ENCODE measurements around the gene AR.

Gene AR

GRCh38 chrX:67607466-67607865 lies 63.6 kb downstream of the AR start:
- TF ChIP-seq, protein P1, sequence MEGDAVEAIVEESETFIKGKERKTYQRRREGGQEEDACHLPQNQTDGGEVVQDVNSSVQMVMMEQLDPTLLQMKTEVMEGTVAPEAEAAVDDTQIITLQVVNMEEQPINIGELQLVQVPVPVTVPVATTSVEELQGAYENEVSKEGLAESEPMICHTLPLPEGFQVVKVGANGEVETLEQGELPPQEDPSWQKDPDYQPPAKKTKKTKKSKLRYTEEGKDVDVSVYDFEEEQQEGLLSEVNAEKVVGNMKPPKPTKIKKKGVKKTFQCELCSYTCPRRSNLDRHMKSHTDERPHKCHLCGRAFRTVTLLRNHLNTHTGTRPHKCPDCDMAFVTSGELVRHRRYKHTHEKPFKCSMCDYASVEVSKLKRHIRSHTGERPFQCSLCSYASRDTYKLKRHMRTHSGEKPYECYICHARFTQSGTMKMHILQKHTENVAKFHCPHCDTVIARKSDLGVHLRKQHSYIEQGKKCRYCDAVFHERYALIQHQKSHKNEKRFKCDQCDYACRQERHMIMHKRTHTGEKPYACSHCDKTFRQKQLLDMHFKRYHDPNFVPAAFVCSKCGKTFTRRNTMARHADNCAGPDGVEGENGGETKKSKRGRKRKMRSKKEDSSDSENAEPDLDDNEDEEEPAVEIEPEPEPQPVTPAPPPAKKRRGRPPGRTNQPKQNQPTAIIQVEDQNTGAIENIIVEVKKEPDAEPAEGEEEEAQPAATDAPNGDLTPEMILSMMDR (IDR thresholded peaks at IDR 0.05): no peak
- Histone ChIP-seq H3K36me3 (no peaks in the 10 kb centered on the region), H3K9me3 (no peaks in the 10 kb centered on the region), H3K27ac (no peak overlapping the region), H3K27me3 (no peaks in the 10 kb centered on the region), H3K4me3 (ENCODE audit: low read depth in 1 of 2, low read length in 1 of 2) (no peak overlapping the region), H3K4me1 (ENCODE audit: control insufficient read depth in 1 of 2, insufficient read depth in 1 of 2, low read depth in 1 of 2, low read length in 1 of 2) (no peaks in the 10 kb centered on the region)

GRCh38 chrX:67610282-67610681 lies 66.5 kb downstream of the AR start:
- H3K27me3 ChIP-seq: no peaks in the 10 kb centered on the region
- H3K9me3 ChIP-seq: no peaks in the 10 kb centered on the region
- H3K4me3 ChIP-seq (ENCODE audit: low read depth in 1 of 2, low read length in 1 of 2): no peak overlapping the region
- H3K4me1 ChIP-seq (ENCODE audit: control insufficient read depth in 1 of 2, insufficient read depth in 1 of 2, low read depth in 1 of 2, low read length in 1 of 2): no peaks in the 10 kb centered on the region
- TF ChIP-seq, protein P1 (IDR thresholded peaks at IDR 0.05): no peak
- no peaks in the 10 kb centered on the region for H3K36me3 ChIP-seq
- no peak overlapping the region for H3K27ac ChIP-seq

- Histone ChIP-seq H3K4me1 (ENCODE audit: control insufficient read depth in 1 of 2, insufficient read depth in 1 of 2, low read depth in 1 of 2, low read length in 1 of 2) (no peaks in the 10 kb centered on the region), H3K4me3 (ENCODE audit: low read depth in 1 of 2, low read length in 1 of 2) (no peak overlapping the region), H3K27me3 (no peaks in the 10 kb centered on the region), H3K36me3 (no peaks in the 10 kb centered on the region), H3K27ac (no peak overlapping the region), H3K9me3 (no peaks in the 10 kb centered on the region)
- TF ChIP-seq, protein P1 (IDR thresholded peaks at IDR 0.05): no peak
Measured at GRCh38 chrX:67612231-67612630, 68.4 kb downstream of the AR start.

- Histone ChIP-seq H3K27me3 (no peaks in the 10 kb centered on the region), H3K4me3 (ENCODE audit: low read depth in 1 of 2, low read length in 1 of 2) (no peak overlapping the region), H3K27ac (no peak overlapping the region), H3K9me3 (no peaks in the 10 kb centered on the region), H3K4me1 (ENCODE audit: control insufficient read depth in 1 of 2, insufficient read depth in 1 of 2, low read depth in 1 of 2, low read length in 1 of 2) (no peaks in the 10 kb centered on the region), H3K36me3 (no peaks in the 10 kb centered on the region)
- TF ChIP-seq, protein P1 (IDR thresholded peaks at IDR 0.05): no peak
Measured at GRCh38 chrX:67613366-67613765, 69.5 kb downstream of the AR start.

DNA sequence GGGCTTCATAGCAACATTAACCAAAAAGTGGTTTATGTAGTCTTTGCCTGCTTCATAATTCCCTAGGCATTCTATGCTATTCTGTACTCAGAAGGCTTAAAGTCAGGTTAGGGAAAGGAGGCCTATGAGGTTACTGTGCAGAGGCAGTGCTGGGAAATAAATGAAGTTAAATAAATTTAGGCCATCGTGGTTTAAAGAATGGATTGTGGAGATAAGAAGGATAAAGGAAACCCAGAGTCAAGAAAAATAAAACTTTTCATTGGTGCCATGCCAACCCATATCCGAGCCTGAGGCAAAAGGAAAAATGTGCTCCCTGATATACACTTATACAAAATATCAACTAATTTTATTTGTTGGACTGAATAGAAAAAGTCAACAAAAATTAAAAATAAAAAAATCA lies 70.2 kb downstream of the AR start:
- Histone ChIP-seq H3K4me1 (ENCODE audit: control insufficient read depth in 1 of 2, insufficient read depth in 1 of 2, low read depth in 1 of 2, low read length in 1 of 2) (no peaks in the 10 kb centered on the region), H3K27me3 (no peaks in the 10 kb centered on the region), H3K36me3 (no peaks in the 10 kb centered on the region), H3K9me3 (no peaks in the 10 kb centered on the region), H3K4me3 (ENCODE audit: low read depth in 1 of 2, low read length in 1 of 2) (no peak overlapping the region), H3K27ac (no peak overlapping the region)
- TF ChIP-seq, protein P1 (IDR thresholded peaks at IDR 0.05): no peak

GRCh38 chrX:67614423-67614822 lies 70.6 kb downstream of the AR start:
- H3K36me3 ChIP-seq: no peaks in the 10 kb centered on the region
- no peak overlapping the region for H3K4me3 ChIP-seq (ENCODE audit: low read depth in 1 of 2, low read length in 1 of 2)
- H3K27me3 ChIP-seq: no peaks in the 10 kb centered on the region
- H3K27ac ChIP-seq: no peak overlapping the region
- H3K4me1 ChIP-seq (ENCODE audit: control insufficient read depth in 1 of 2, insufficient read depth in 1 of 2, low read depth in 1 of 2, low read length in 1 of 2): no peaks in the 10 kb centered on the region
- no peaks in the 10 kb centered on the region for H3K9me3 ChIP-seq
- TF ChIP-seq, protein P1 (IDR thresholded peaks at IDR 0.05): no peak
